ENCODE measurements around the gene LAMB3. TPM values are rescaled to one million over a fixed set of nuclear protein-coding genes. Genes with fewer than 3 reads are reported as not detected.

Gene LAMB3
- total RNA-seq, 1 donor, result 5.4 TPM

GRCh38 chr1:209662879-209663327 is 10.7 kb upstream of the LAMB3 start:
- TF ChIP-seq CTCF (IDR thresholded peaks at IDR 0.05; ENCODE audit: extremely low read depth, low read depth, low read length), result no peak

DNA sequence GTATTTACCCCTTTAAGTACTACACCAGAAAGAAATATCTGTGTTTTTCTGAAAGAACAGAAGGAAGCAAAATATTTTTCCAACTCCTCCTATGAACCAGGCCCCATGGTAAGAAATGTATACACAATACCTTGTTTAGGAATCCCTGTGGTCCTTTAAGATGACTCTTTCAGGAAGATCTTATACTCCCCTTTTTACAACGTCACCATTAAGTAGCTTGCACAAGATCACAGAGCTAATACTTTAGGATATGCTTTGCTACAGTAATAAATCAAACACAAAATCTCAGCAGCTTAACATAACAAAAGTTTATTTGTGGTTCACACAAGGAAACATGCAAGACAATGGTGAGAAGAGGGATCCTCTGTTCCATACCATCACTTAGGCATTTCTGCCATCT is 8.8 kb upstream of the LAMB3 start:
- Histone ChIP-seq H2AFZ (ENCODE audit: low read length) (no peak overlapping the region), H3K4me2 (ENCODE audit: insufficient read depth, low read length) (no peak overlapping the region), H3K27ac (ENCODE audit: low read depth, low read length) (no peak overlapping the region), H3K4me1 (ENCODE audit: insufficient read depth, low read length) (peaks cover 13% of the 10 kb centered on the region), H3K79me2 (ENCODE audit: insufficient read depth, low read length) (no peaks in the 10 kb centered on the region), H3K27me3 (ENCODE audit: insufficient read depth, low read length) (no peaks in the 10 kb centered on the region), H3K4me3 (ENCODE audit: insufficient read depth, low read length) (no peak overlapping the region), H4K20me1 (ENCODE audit: insufficient read depth, low read length) (no peaks in the 10 kb centered on the region), H3K9me3 (ENCODE audit: low read depth, low read length) (no peaks in the 10 kb centered on the region), H3K36me3 (ENCODE audit: insufficient read depth, low read length) (no peaks in the 10 kb centered on the region)
- DNase-seq (ENCODE audit: insufficient read length, low spot score, missing footprints), result no peak
- no peak for TF ChIP-seq CTCF (IDR thresholded peaks at IDR 0.05; ENCODE audit: extremely low read depth, low read depth, low read length)

More at GRCh38 chr1:209662879-209663327, 10.7 kb upstream of the LAMB3 start:
- H3K4me1 ChIP-seq (ENCODE audit: insufficient read depth, low read length), result peaks cover 13% of the 10 kb centered on the region
- H2AFZ ChIP-seq (ENCODE audit: low read length), result no peak overlapping the region
- H3K4me3 ChIP-seq (ENCODE audit: insufficient read depth, low read length), result no peak overlapping the region
- DNase-seq (ENCODE audit: insufficient read length, low spot score, missing footprints), result peak; percentile 73
- H4K20me1 ChIP-seq (ENCODE audit: insufficient read depth, low read length), result no peaks in the 10 kb centered on the region
- H3K4me2 ChIP-seq (ENCODE audit: insufficient read depth, low read length), result no peak overlapping the region
- no peaks in the 10 kb centered on the region for H3K36me3 ChIP-seq (ENCODE audit: insufficient read depth, low read length)
- no peaks in the 10 kb centered on the region for H3K9me3 ChIP-seq (ENCODE audit: low read depth, low read length)
- H3K79me2 ChIP-seq (ENCODE audit: insufficient read depth, low read length), result no peaks in the 10 kb centered on the region
- no peak overlapping the region for H3K27ac ChIP-seq (ENCODE audit: low read depth, low read length)
- no peaks in the 10 kb centered on the region for H3K27me3 ChIP-seq (ENCODE audit: insufficient read depth, low read length)

DNA sequence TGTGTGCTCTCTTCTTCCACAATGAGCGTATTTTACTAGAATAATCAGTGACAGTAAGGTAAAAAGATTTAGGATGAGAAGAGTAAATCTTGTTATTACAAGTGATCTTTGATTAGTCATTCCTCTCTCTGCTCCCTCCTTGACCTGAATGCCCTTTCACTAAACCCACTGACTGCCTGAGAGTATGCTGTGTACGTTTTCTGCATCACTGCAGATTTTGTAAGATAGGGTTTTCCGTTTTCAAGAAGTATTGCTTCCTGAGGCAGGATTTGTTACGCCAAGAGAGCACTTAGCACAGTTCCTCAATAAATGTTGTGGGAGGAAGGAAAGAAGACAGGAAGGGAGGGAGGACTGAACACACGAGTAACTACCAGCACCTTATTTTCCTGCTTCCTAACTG is 7.7 kb upstream of the LAMB3 start:
- H3K4me1 ChIP-seq (ENCODE audit: insufficient read depth, low read length), result peaks cover 13% of the 10 kb centered on the region
- no peaks in the 10 kb centered on the region for H3K79me2 ChIP-seq (ENCODE audit: insufficient read depth, low read length)
- H3K36me3 ChIP-seq (ENCODE audit: insufficient read depth, low read length), result no peaks in the 10 kb centered on the region
- no peak for TF ChIP-seq CTCF (IDR thresholded peaks at IDR 0.05; ENCODE audit: extremely low read depth, low read depth, low read length)
- no peak overlapping the region for H3K4me3 ChIP-seq (ENCODE audit: insufficient read depth, low read length)
- H3K4me2 ChIP-seq (ENCODE audit: insufficient read depth, low read length), result no peak overlapping the region
- no peaks in the 10 kb centered on the region for H4K20me1 ChIP-seq (ENCODE audit: insufficient read depth, low read length)
- no peak for DNase-seq (ENCODE audit: insufficient read length, low spot score, missing footprints)
- H3K27me3 ChIP-seq (ENCODE audit: insufficient read depth, low read length), result no peaks in the 10 kb centered on the region
- peak overlapping the region; percentile 25 for H3K27ac ChIP-seq (ENCODE audit: low read depth, low read length)
- H2AFZ ChIP-seq (ENCODE audit: low read length), result no peak overlapping the region
- no peaks in the 10 kb centered on the region for H3K9me3 ChIP-seq (ENCODE audit: low read depth, low read length)

- H3K4me1 ChIP-seq (ENCODE audit: insufficient read depth, low read length), result peaks cover 15% of the 10 kb centered on the region
- H3K4me3 ChIP-seq (ENCODE audit: insufficient read depth, low read length), result no peak overlapping the region
- H3K27me3 ChIP-seq (ENCODE audit: insufficient read depth, low read length), result no peaks in the 10 kb centered on the region
- DNase-seq (ENCODE audit: insufficient read length, low spot score, missing footprints), result no peak
- H3K4me2 ChIP-seq (ENCODE audit: insufficient read depth, low read length), result no peak overlapping the region
- no peak overlapping the region for H2AFZ ChIP-seq (ENCODE audit: low read length)
- no peak for TF ChIP-seq CTCF (IDR thresholded peaks at IDR 0.05; ENCODE audit: extremely low read depth, low read depth, low read length)
- no peaks in the 10 kb centered on the region for H4K20me1 ChIP-seq (ENCODE audit: insufficient read depth, low read length)
- no peaks in the 10 kb centered on the region for H3K36me3 ChIP-seq (ENCODE audit: insufficient read depth, low read length)
- H3K9me3 ChIP-seq (ENCODE audit: low read depth, low read length), result no peaks in the 10 kb centered on the region
- H3K27ac ChIP-seq (ENCODE audit: low read depth, low read length), result no peak overlapping the region
- H3K79me2 ChIP-seq (ENCODE audit: insufficient read depth, low read length), result no peaks in the 10 kb centered on the region
Observed at GRCh38 chr1:209657918-209658317, 5.7 kb upstream of the LAMB3 start.

All from osteoblast (primary cell).